Mesothelial cell of epicardium (in vitro differentiated cells): ENCODE results near the gene BEND7. TPM values are rescaled to one million over a fixed set of nuclear protein-coding genes. Genes with fewer than 3 reads are reported as not detected.

Experiments
- DNase-seq, 2 experiments: peaks; one replicate each; pipeline ENCODE4 v3.0.0; 2021; ENCODE audit warnings: low spot score in 2 of 2; ENCODE audit not compliant: unreplicated experiment in 2 of 2
- H3K27ac Mint-ChIP-seq: 2 replicates; pipeline ENCODE4 v1.8.0; 2021; ENCODE audit warnings: mixed read lengths
- H3K27me3 Mint-ChIP-seq: 2 replicates; pipeline ENCODE4 v1.8.0; 2021; ENCODE audit warnings: low read depth, mixed read lengths
- H3K36me3 Mint-ChIP-seq: 2 replicates; pipeline ENCODE4 v1.8.0; 2021; ENCODE audit warnings: mixed read lengths
- H3K4me1 Mint-ChIP-seq: 2 replicates; pipeline ENCODE4 v1.8.0; 2021; ENCODE audit warnings: mixed read lengths
- H3K4me3 Mint-ChIP-seq: 2 replicates; pipeline ENCODE4 v1.8.0; 2021; ENCODE audit warnings: mild to moderate bottlenecking, moderate library complexity, mixed read lengths
- H3K9me3 Mint-ChIP-seq: 2 replicates; pipeline ENCODE4 v1.8.0; 2021; ENCODE audit warnings: mixed read lengths
- CTCF ChIP-seq: fragments of 200-600 bp; sonication (generic); IDR thresholded peaks from one replicate; pipeline ENCODE4 v1.5.0; 2021; ENCODE audit warnings: antibody characterized with exemption; ENCODE audit not compliant: unreplicated experiment
- total RNA-seq: library from RNA; stranded (reverse); gene quantifications from 3 replicates; pipeline ENCODE4 v1.2.1, GENCODE V29; 2021

BEND7 gene
- total RNA-seq, 1 donor from 2014 or later = 38.2 TPM

GRCh38 chr10:13397052-13397451, 131.8 kb downstream of the BEND7 start:
- no peaks in the 10 kb centered on the region for H3K4me1 Mint-ChIP-seq
- no peak overlapping the region for H3K4me3 Mint-ChIP-seq
- TF ChIP-seq CTCF = no peak
- no peak overlapping the region for H3K27ac Mint-ChIP-seq
- no peak for DNase-seq
- peaks cover 8% of the 10 kb centered on the region for H3K27me3 Mint-ChIP-seq
- H3K36me3 Mint-ChIP-seq = no peaks in the 10 kb centered on the region
- peaks cover 17% of the 10 kb centered on the region for H3K9me3 Mint-ChIP-seq

GRCh38 chr10:13396369-13396768, 132.4 kb downstream of the BEND7 start:
- H3K27me3 Mint-ChIP-seq = peaks cover 12% of the 10 kb centered on the region
- no peaks in the 10 kb centered on the region for H3K36me3 Mint-ChIP-seq
- TF ChIP-seq CTCF = no peak
- H3K27ac Mint-ChIP-seq = no peak overlapping the region
- H3K9me3 Mint-ChIP-seq = peaks cover 17% of the 10 kb centered on the region
- no peak overlapping the region for H3K4me3 Mint-ChIP-seq
- DNase-seq = no peak
- no peaks in the 10 kb centered on the region for H3K4me1 Mint-ChIP-seq

- no peak for TF ChIP-seq CTCF
- Mint-ChIP-seq H3K9me3 (peaks cover 17% of the 10 kb centered on the region), H3K4me1 (no peaks in the 10 kb centered on the region), H3K36me3 (no peaks in the 10 kb centered on the region), H3K27me3 (peaks cover 16% of the 10 kb centered on the region), H3K4me3 (no peak overlapping the region), H3K27ac (no peak overlapping the region)
- no peak for DNase-seq
Observed at GRCh38 chr10:13395540-13395939, 133.3 kb downstream of the BEND7 start.

GRCh38 chr10:13393640-13394039, 135.2 kb downstream of the BEND7 start:
- H3K4me3 Mint-ChIP-seq = no peak overlapping the region
- H3K4me1 Mint-ChIP-seq = no peaks in the 10 kb centered on the region
- DNase-seq = no peak
- peaks cover 9% of the 10 kb centered on the region for H3K9me3 Mint-ChIP-seq
- peaks cover 17% of the 10 kb centered on the region for H3K27me3 Mint-ChIP-seq
- H3K27ac Mint-ChIP-seq = no peak overlapping the region
- no peaks in the 10 kb centered on the region for H3K36me3 Mint-ChIP-seq
- no peak for TF ChIP-seq CTCF

- Mint-ChIP-seq H3K4me1 (no peaks in the 10 kb centered on the region), H3K4me3 (no peak overlapping the region), H3K27ac (no peak overlapping the region), H3K36me3 (no peaks in the 10 kb centered on the region), H3K9me3 (peaks cover 9% of the 10 kb centered on the region), H3K27me3 (peaks cover 19% of the 10 kb centered on the region)
- TF ChIP-seq CTCF = no peak
- DNase-seq = no peak
Observed at GRCh38 chr10:13392701-13393100, 136.1 kb downstream of the BEND7 start.

Other genes with a start within 250 kb of the BEND7 start
- 12.0 to 13.2 TPM (median 12.6 TPM) in 3 replicates for gene PHYH, start 228.9 kb downstream of the BEND7 start, total RNA-seq
- 80.4 to 87.2 TPM (median 85.0 TPM) in 3 replicates for gene SEPHS1, start 180.7 kb downstream of the BEND7 start, total RNA-seq
- 18.9 to 19.8 TPM (median 19.0 TPM) in 3 replicates for gene PRPF18, start 58.0 kb upstream of the BEND7 start, total RNA-seq